ENCODE data around the gene MRPL50.

DNA sequence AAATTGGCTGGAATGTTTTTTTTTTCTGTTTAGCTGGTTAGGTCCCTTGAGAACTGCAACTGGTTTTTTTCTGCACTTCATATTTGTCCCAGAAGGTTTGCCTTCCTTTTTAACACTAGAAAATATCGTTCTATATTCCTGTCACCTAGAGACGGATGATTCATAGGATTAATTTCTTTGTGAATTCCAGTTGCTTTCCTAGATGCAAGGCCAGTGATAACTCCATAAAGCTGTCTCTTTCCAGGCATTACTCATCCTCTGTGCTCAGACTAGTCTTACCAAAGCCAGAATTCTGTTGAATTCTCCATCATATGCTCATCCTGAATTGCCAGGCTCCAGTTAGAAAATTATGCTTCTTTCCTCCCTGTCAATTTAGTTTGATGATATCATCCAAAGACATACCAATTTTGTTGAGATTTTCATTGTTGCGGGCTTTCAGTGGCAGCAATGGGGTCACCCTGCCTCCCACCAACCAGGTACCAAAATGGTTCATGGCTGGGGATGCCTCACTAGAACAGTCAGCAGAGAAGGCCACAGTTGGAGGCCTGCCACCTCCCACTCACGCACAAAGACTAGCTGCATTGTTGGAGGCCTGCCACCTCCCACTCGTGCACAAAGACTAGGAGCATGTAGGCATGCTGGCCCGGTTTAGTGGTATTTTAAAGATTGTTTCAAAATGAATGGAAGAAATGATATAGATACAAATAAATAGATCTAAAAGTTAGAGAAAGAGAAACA, 22.1 kb downstream of the MRPL50 start:
- TF ChIP-seq, protein P1, sequence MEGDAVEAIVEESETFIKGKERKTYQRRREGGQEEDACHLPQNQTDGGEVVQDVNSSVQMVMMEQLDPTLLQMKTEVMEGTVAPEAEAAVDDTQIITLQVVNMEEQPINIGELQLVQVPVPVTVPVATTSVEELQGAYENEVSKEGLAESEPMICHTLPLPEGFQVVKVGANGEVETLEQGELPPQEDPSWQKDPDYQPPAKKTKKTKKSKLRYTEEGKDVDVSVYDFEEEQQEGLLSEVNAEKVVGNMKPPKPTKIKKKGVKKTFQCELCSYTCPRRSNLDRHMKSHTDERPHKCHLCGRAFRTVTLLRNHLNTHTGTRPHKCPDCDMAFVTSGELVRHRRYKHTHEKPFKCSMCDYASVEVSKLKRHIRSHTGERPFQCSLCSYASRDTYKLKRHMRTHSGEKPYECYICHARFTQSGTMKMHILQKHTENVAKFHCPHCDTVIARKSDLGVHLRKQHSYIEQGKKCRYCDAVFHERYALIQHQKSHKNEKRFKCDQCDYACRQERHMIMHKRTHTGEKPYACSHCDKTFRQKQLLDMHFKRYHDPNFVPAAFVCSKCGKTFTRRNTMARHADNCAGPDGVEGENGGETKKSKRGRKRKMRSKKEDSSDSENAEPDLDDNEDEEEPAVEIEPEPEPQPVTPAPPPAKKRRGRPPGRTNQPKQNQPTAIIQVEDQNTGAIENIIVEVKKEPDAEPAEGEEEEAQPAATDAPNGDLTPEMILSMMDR (IDR thresholded peaks at IDR 0.05): no peak
- TF ChIP-seq POLR2A (IDR thresholded peaks at IDR 0.05): no peak
